Inferior parietal cortex (tissue), 1 donor: ENCODE results near the gene RIMBP2.

Source experiments
- DNase-seq: peaks from one replicate; pipeline ENCODE4 v3.0.0-alpha.2; 2016; ENCODE audit errors: extremely low spot score

The RIMBP2 gene

GRCh38 chr12:130374083-130374482 lies 342.0 kb downstream of the RIMBP2 start:
- no peak for DNase-seq

GRCh38 chr12:130372936-130373335 lies 343.2 kb downstream of the RIMBP2 start:
- DNase-seq, result no peak

- no peak for DNase-seq
These were observed 344.8 kb downstream of the RIMBP2 start for GRCh38 chr12:130371296-130371695.

- DNase-seq, result no peak
These were observed 346.3 kb downstream of the RIMBP2 start for GRCh38 chr12:130369816-130370215.

- no peak for DNase-seq
These were observed 348.6 kb downstream of the RIMBP2 start for GRCh38 chr12:130367523-130367922.

GRCh38 chr12:130367003-130367402 lies 349.1 kb downstream of the RIMBP2 start:
- DNase-seq, result no peak

- no peak for DNase-seq
These were observed 349.9 kb downstream of the RIMBP2 start for GRCh38 chr12:130366159-130366558.

GRCh38 chr12:130364578-130364977 lies 351.5 kb downstream of the RIMBP2 start:
- no peak for DNase-seq

GRCh38 chr12:130362060-130362459 lies 354.0 kb downstream of the RIMBP2 start:
- DNase-seq, result no peak

GRCh38 chr12:130357729-130358330 lies 358.3 kb downstream of the RIMBP2 start:
- no peak for DNase-seq

GRCh38 chr12:130357241-130357640 lies 358.9 kb downstream of the RIMBP2 start:
- DNase-seq, result no peak

- DNase-seq, result no peak
These were observed 359.9 kb downstream of the RIMBP2 start for GRCh38 chr12:130356222-130356621.

GRCh38 chr12:130354407-130354806 lies 361.7 kb downstream of the RIMBP2 start:
- DNase-seq, result no peak

GRCh38 chr12:130353081-130353480 lies 363.0 kb downstream of the RIMBP2 start:
- no peak for DNase-seq

- no peak for DNase-seq
These were observed 364.8 kb downstream of the RIMBP2 start for GRCh38 chr12:130351326-130351725.

- DNase-seq, result no peak
These were observed 365.4 kb downstream of the RIMBP2 start for GRCh38 chr12:130350715-130351114.

- no peak for DNase-seq
These were observed 368.5 kb downstream of the RIMBP2 start for GRCh38 chr12:130347588-130347987.
